ENCODE results near the gene PEX14. TPM values are rescaled to one million over a fixed set of nuclear protein-coding genes. Genes with fewer than 3 reads are reported as not detected.

Gene PEX14
- total and polyA plus RNA-seq, 2 donors (not counting 3 experiments of a cell fraction or from before 2014, with no cell fraction given), result 19.5 to 26.5 TPM

DNA sequence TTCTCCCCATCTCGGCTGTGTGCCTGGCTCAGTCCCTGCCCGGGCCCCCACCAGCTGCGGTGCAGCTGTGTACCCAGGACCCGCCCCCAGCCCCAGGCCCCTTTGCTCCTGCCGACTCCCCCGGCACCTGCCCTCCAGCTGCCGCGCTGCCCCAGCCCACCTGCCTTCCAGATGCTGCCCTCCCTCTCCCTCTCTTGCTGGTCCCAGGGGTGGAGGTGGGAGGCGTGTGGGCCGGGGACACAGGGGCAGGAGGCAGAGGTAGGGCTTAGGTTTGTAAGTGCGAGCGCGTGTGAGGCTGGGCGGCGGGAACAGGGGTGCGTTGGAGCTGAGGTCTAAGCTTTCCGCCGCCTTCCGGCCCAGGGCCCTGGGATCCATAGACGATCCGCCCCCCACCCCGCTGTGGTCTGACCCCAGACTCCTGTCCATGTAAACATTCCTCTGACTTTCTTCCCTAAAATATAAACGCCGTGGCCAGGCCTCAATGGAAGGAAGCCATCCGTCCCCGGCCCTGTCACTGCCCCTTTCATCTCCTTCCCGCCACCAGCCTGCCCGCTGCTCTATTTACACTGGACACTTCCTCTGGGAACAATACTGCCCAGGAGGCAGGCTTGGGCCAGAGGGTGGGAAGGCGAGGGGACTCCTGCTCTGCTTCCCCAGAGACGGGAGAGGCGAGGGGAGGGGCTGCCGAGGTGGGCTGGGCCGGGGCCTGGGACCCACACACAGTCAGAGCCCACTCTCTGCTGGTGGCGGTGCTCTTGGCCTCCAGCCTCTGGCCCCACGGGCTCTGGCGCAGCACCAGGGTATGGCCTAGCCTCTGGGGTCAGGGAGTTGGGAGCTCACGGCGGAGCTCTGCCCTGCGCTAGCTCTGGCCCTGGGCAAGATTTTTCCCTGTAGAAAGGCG, 193.4 kb downstream of the PEX14 start:
- Histone ChIP-seq H3K36me3 (ENCODE audit: control insufficient read depth in 2 of 2, extremely low read depth in 1 of 2, insufficient read depth in 2 of 2, low read length in 2 of 2) (no peaks in the 10 kb centered on the region), H3K79me2 (ENCODE audit: control insufficient read depth, insufficient read depth, low read length) (no peaks in the 10 kb centered on the region), H3K4me2 (ENCODE audit: insufficient read depth, low read length) (no peak overlapping the region), H3K9me3 (replicated peaks; ENCODE audit: control insufficient read depth, insufficient read depth, low read length) (no peaks in the 10 kb centered on the region), H3K27me3 (ENCODE audit: control insufficient read depth in 2 of 2, insufficient read depth in 2 of 2, low read length in 2 of 2) (peaks cover 0 to 3% of the 10 kb centered on the region in 2 experiments), H3K4me1 (ENCODE audit: control insufficient read depth, extremely low read depth, insufficient read depth, low read length) (no peaks in the 10 kb centered on the region), H4K20me1 (replicated peaks; ENCODE audit: control insufficient read depth, extremely low read depth, insufficient read depth, low read length) (no peaks in the 10 kb centered on the region), H3K9me1 (replicated peaks; ENCODE audit: control insufficient read depth, extremely low read depth, insufficient read depth, low read length) (no peaks in the 10 kb centered on the region), H2AFZ (ENCODE audit: low read depth, low read length) (peak overlapping the region; percentile 42), H3K4me3 (replicated peaks in 1 of 3; ENCODE audit: insufficient read depth in 1 of 3, low read depth in 1 of 3, low read length in 3 of 3) (no peak overlapping the region), H3K9ac (replicated peaks; ENCODE audit: extremely low read depth, insufficient read depth, low read length) (no peak overlapping the region), H3K27ac (ENCODE audit: insufficient read depth, low read depth, low read length) (no peak overlapping the region)
- TF ChIP-seq JUN (IDR thresholded peaks at IDR 0.05; ENCODE audit: borderline replicate concordance, insufficient read depth, insufficient read length, low read depth), result no peak
- TF ChIP-seq POLR2AphosphoS5 (IDR thresholded peaks at IDR 0.05; ENCODE audit: insufficient read depth, low read depth, low read length), result no peak
- TF ChIP-seq MYC (IDR thresholded peaks at IDR 0.05; ENCODE audit: low read depth, low read length), result no peak
- no peak for TF ChIP-seq FOS (IDR thresholded peaks at IDR 0.05; ENCODE audit: borderline replicate concordance, insufficient read depth, low read length)
- TF ChIP-seq, protein P1, sequence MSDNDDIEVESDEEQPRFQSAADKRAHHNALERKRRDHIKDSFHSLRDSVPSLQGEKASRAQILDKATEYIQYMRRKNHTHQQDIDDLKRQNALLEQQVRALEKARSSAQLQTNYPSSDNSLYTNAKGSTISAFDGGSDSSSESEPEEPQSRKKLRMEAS (IDR thresholded peaks at IDR 0.05; ENCODE audit: insufficient read depth, insufficient read length), result no peak
- TF ChIP-seq GATA2 (IDR thresholded peaks at IDR 0.05; ENCODE audit: insufficient read depth, insufficient read length, low read depth, low read length), result no peak
- no peak for TF ChIP-seq EZH2 (IDR thresholded peaks at IDR 0.05; ENCODE audit: borderline replicate concordance, low read depth, low read length, severe bottlenecking)
- no peak for TF ChIP-seq POLR2A (IDR thresholded peaks at IDR 0.05; ENCODE audit: low read depth, low read length)
- TF ChIP-seq, protein P2, sequence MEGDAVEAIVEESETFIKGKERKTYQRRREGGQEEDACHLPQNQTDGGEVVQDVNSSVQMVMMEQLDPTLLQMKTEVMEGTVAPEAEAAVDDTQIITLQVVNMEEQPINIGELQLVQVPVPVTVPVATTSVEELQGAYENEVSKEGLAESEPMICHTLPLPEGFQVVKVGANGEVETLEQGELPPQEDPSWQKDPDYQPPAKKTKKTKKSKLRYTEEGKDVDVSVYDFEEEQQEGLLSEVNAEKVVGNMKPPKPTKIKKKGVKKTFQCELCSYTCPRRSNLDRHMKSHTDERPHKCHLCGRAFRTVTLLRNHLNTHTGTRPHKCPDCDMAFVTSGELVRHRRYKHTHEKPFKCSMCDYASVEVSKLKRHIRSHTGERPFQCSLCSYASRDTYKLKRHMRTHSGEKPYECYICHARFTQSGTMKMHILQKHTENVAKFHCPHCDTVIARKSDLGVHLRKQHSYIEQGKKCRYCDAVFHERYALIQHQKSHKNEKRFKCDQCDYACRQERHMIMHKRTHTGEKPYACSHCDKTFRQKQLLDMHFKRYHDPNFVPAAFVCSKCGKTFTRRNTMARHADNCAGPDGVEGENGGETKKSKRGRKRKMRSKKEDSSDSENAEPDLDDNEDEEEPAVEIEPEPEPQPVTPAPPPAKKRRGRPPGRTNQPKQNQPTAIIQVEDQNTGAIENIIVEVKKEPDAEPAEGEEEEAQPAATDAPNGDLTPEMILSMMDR (IDR thresholded peaks at IDR 0.05; ENCODE audit: extremely low read depth in 1 of 2, insufficient read depth in 1 of 2, low read depth in 1 of 2, low read length in 2 of 2), result no peak
- ChIA-PET CTCF (interaction anchor here (0.5 to 1.4 kb wide), 5 partner anchors 20 to 524 kb away, joined by 3 read pairs; no protein-coding TSS in a partner anchor), POLR2A (no interaction called here)
- dilution Hi-C loops (cut with MboI; ENCODE audit: extremely low pct_ligation_motif_present, low sequenced_read_pairs), result no loop called here
- peak; percentile 41 for DNase-seq (ENCODE audit: low read depth, low spot score)
- BruUV-seq (replicated peaks), result no TSS peak
- intact Hi-C loops (cut with micrococcal nuclease), result no loop called here
- FAIRE-seq, result no peak

All from endothelial cell of umbilical vein (primary cell).